ENCODE data around the gene RAMACL.

GRCh38 chr6:166559211-166559610, 27.3 kb downstream of the RAMACL start:
- TF ChIP-seq POLR2A (IDR thresholded peaks at IDR 0.05) (no peak), CTCF (IDR thresholded peaks at IDR 0.05) (no peak), POLR2AphosphoS5 (IDR thresholded peaks at IDR 0.05) (no peak)

All from sigmoid colon (tissue), 4 donors.